Measurements from ENCODE around the gene LY6G5B. TPM values are rescaled to one million over a fixed set of nuclear protein-coding genes. Genes with fewer than 3 reads are reported as not detected.

LY6G5B gene
- total and polyA plus RNA-seq, 7 donors = 0.60 to 10.0 (median 6.5) TPM; not detected in 1

- intact Hi-C loops (cut with DNase I) = loop anchor here (10.0 kb wide), 1 partner anchor 1614 kb away; the partner anchor contains the start of genes B3GALT4, RPS18 and VPS52
- peaks cover 0 to 65% (median 58%) of the 10 kb centered on the region in 4 donors for H3K4me1 ChIP-seq
Observed at GRCh38 chr6:31660381-31661261, 9.2 kb upstream of the LY6G5B start, which contains the start of gene C6orf47. Gene C6orf47, minus strand, starts transcription at chr6:31660778. Its CDS starts 831 bp downstream, at chr6:31659947.

DNA sequence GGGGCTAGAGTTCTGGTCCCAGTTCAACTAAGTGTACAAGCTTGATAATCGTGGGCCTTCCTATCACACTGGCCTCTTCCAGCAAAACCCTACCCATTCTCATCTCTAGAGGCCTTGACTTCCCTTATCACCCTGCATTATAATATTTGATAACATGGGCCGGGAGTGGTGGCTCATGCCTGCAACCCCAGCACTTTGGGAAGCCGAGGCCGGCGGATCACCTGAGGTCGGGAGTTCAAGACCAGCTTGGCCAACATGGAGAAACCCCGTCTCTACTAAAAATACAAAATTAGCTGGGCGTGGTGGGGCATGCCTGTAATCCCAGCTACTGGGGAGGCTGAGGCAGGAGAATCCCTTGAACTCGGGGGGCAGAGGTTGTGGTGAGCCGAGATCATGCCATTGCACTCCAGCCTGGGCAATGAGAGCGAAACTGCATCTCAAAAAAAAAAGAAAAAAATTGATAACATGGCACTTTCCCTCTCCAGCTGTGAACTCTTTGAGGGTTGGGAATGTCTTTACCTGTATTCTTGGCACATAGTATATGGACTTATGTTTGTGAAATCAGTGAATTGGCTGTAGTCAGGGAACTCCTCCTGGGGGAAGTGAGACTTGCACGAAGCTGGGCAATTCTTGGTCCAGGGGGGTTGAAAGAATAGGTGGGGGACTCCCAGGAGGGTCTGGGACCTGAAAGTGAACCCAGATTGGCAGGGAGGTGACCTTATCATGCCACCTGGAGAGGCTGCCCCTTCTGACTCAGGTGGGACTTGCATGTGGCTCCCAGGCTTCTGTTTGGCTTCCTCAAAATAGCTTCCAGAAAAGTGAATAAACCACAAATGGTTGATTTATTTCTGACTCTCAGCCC, 8.3 kb upstream of the LY6G5B start:
- DNase-seq = no peak
- no peaks in the 10 kb centered on the region for H3K9me3 ChIP-seq
- peak overlapping the region; percentile 66 to 88 (median 73) for H3K4me3 ChIP-seq
- peaks cover 0 to 24% (median 10%) of the 10 kb centered on the region in 4 donors for H3K36me3 ChIP-seq
- intact Hi-C loops (cut with DNase I) = loop anchor here (10.0 kb wide), 1 partner anchor 1613 kb away; the partner anchor contains the start of genes B3GALT4, RPS18 and VPS52
- 74 to 86% methylated on average over 12 of the region's 12 CpGs for WGBS, 2 donors
- H3K4me1 ChIP-seq = peaks cover 0 to 69% (median 60%) of the 10 kb centered on the region in 4 donors
- TF ChIP-seq POLR2AphosphoS5 (IDR thresholded peaks at IDR 0.05) (no peak), EP300 (IDR thresholded peaks at IDR 0.05) (no peak), CTCF (IDR thresholded peaks at IDR 0.05) (no peak), POLR2A (IDR thresholded peaks at IDR 0.05) (no peak)
- H3K27ac ChIP-seq = peak overlapping the region; percentile 87 to 98 (median 90)
- no peaks in the 10 kb centered on the region for H3K27me3 ChIP-seq

More at GRCh38 chr6:31660381-31661261, 9.2 kb upstream of the LY6G5B start, which contains the start of gene C6orf47:
- peak; percentile 95 for DNase-seq
- H3K27me3 ChIP-seq = no peaks in the 10 kb centered on the region
- H3K27ac ChIP-seq = peak within 1 kb of the TSS; percentile 87 to 98 (median 90)
- peak within 1 kb of the TSS; percentile 66 to 88 (median 73) for H3K4me3 ChIP-seq
- H3K9me3 ChIP-seq = no peaks in the 10 kb centered on the region
- TF ChIP-seq POLR2AphosphoS5 (IDR thresholded peaks at IDR 0.05) = peak; percentile 78 to 96 (median 90)
- no peak for TF ChIP-seq CTCF (IDR thresholded peaks at IDR 0.05)
- peak; percentile 81 to 86 for TF ChIP-seq POLR2A (IDR thresholded peaks at IDR 0.05)
- 0% methylated on average over 52 of the region's 52 CpGs for WGBS, 2 donors
- peaks cover 0 to 30% (median 10%) of the 10 kb centered on the region in 4 donors for H3K36me3 ChIP-seq

GRCh38 chr6:31662124-31662723, 7.6 kb upstream of the LY6G5B start:
- Histone ChIP-seq H3K27ac (peak overlapping the region in 2 of 4 donors; percentile 11 to 98), H3K36me3 (peaks cover 3 to 24% (median 10%) of the 10 kb centered on the region in 4 donors), H3K4me1 (peaks cover 0 to 74% (median 67%) of the 10 kb centered on the region in 4 donors), H3K9me3 (no peaks in the 10 kb centered on the region), H3K27me3 (no peaks in the 10 kb centered on the region), H3K4me3 (no peak overlapping the region)
- intact Hi-C loops (cut with DNase I) = loop anchor here (10.0 kb wide), 1 partner anchor 1613 kb away; the partner anchor contains the start of genes B3GALT4, RPS18 and VPS52
- 89 to 91% methylated on average over 12 of the region's 12 CpGs for WGBS, 2 donors
- TF ChIP-seq EP300 (IDR thresholded peaks at IDR 0.05) (no peak), CTCF (IDR thresholded peaks at IDR 0.05) (no peak), POLR2AphosphoS5 (IDR thresholded peaks at IDR 0.05) (no peak), POLR2A (IDR thresholded peaks at IDR 0.05) (no peak)
- no peak for DNase-seq

Data from sigmoid colon (tissue), 7 donors.